Occipital lobe (tissue), 2 donors: Measurements from ENCODE around the gene KATNA1. TPM values are rescaled to one million over a fixed set of nuclear protein-coding genes. Genes with fewer than 3 reads are reported as not detected.

Experiments
- DNase-seq: peaks from one replicate; lab custom pipeline; 2025; lab: John Stamatoyannopoulos, UW
- total RNA-seq: library from RNA; depleted of rRNA; stranded (reverse); fragments of >200 nt; gene quantifications from one replicate; pipeline ENCODE4 v1.2.3, GENCODE V29; 2014

Gene KATNA1
- total RNA-seq, 1 donor from 2014 or later = 28.5 TPM

GRCh38 chr6:149608381-149608982 lies 40.0 kb downstream of the KATNA1 start:
- no peak for DNase-seq

GRCh38 chr6:149600508-149600907 lies 48.0 kb downstream of the KATNA1 start:
- DNase-seq = no peak

- no peak for DNase-seq
These were observed 55.1 kb downstream of the KATNA1 start for GRCh38 chr6:149593408-149593807.

GRCh38 chr6:149592983-149593382 lies 55.5 kb downstream of the KATNA1 start:
- DNase-seq = no peak

GRCh38 chr6:149586149-149586548 lies 62.4 kb downstream of the KATNA1 start:
- DNase-seq = no peak

DNA sequence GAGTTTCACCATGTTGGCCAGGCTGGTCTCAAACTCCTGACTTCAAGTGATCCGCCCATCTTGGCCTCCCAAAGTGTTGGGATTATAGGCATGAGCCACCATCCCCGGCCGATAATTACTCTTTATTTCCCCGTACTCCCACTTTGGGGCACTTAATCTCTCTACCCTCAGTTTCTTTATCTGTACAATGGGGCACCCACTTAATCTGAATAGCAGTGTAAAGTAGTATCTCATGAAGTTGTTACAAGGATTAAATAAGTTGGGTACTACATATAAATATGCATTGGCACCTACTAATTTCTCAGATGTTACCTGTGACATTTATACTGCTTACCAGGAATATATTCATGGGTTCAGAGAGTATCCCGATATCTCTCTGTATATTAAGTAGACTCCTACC lies 67.2 kb downstream of the KATNA1 start:
- no peak for DNase-seq

DNA sequence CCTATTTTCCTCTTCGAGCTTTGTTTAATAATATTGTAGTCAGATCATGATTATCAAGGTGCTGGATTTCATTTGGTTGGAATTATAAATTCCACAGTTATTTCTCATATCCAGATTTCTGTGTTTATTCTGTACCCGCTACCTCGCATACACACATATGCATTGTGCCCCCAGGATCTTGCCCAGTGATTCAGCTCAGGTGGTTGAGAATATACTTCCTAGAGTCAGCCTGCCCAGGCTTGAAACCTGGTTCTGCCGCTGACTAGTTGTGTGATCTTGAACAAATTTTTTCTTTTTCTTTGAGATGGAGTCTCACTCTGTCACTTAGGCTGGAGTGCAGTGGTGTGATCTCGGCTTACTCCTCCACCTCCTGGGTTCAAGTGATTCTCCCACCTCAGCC lies 67.6 kb downstream of the KATNA1 start:
- DNase-seq = no peak

DNA sequence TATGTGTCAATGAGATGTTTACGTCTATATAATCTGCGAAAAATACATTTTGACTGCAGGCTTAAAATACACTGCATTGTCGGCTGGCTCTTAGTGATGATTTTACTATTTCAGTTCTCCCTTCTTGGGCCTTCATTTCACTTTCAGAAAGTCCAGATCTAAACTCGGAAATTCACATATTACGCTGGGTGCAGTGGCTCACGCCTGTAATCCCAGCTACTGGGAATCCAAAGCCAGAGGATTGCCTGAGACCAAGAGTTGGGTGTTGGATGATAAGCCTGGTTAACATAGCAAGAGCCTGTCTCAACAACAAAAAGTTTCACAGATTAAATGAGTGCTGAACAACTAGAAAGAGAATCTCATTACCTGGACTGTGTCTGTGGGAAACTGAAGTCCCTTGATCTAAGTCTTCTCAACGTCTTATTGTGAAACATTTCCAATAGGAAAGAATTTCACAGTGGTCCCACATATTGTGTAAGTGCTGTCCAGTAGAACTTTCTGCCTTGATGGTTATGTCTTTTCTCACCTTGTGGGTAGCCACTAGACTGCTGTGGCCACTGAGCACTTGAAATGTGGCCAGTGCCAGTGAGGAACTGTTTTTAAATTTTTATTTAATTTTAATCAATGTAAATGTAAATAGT lies 80.4 kb downstream of the KATNA1 start:
- no peak for DNase-seq

DNA sequence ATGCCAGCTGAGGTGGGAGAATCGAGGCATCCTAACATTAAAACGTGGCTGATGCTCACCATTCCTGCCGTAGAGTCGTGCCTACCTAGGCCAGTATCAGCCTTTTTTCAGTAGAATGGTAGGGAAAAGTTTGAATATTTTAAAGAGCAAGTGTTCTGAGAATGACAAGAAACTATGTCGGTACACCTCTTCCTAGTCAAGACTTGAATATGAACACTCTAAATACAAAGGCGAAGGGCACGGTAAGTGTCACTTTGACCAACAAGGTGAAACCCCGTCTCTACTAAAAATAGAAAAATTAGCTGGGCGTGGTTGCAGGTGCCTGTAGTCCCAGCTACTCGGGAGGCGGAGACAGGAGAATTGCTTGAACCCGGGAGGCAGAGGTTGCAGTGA lies 81.3 kb downstream of the KATNA1 start:
- DNase-seq = no peak

GRCh38 chr6:149566410-149567193 lies 81.9 kb downstream of the KATNA1 start:
- DNase-seq = peak; percentile 66

DNA sequence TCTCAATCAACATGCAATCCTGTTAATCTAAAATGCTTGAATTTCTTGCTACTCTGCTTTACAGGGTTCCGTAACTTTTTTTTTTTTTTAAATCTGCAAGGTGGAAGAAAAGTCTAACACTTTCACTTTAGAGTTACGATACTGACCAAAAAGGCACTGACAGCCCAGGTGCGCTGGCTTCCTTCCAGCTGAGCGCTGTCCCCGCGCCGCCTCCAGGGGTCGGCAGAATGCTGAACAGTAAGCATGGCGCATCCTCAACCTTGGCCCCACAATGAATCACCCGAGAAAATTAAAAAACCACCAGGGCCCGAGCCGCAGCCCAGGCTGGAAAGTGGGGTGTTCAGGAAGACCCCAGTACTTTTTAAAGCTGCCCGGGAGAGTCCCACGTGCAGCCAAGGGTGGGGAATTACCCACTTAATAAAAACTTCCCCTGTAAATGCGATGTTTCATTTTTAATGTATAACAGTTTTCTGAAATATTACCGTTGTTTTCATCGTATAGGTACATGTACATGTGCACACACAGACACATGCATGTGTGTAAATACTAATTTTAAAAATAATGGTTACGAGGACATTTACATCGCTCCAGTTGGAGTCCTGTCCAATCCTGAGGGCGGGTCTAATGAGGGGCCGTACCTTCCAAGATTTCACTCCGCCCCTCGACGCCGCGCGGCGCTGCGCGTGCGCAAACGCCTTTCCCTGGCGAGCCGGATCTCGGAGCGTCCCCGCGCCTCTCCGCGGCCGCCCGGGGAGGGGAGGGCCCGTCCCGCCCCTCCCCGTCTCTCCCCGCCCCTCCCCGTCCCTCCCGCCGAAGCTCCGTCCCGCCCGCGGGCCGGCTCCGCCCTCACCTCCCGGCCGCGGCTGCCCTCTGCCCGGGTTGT lies 82.7 kb downstream of the KATNA1 start, which contains the start of gene GINM1:
Gene GINM1 (plus strand): TSS at position 849 of the 883 bp plus-strand sequence. CDS start 40 bp downstream, outside the sequence.
- peak; percentile 95 for DNase-seq

DNA sequence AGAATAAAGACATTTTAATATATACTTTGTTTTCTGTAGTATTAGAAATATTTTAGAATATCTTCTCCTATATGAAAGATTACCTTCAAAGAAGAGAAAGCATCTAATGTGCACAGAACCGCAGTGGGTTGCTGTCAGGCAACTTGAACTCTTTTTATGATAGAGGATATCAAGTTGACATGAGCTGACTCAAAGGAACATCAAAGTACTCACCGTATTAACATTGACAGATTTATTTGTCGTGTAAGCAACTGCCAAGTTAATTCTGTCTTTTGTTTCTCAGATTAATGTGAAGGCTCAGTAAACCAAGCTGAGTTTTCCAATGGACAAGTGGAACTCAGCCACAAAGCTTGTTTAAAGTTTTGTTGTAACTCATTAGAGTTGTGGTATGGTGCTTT lies 84.6 kb downstream of the KATNA1 start:
- DNase-seq = no peak

DNA sequence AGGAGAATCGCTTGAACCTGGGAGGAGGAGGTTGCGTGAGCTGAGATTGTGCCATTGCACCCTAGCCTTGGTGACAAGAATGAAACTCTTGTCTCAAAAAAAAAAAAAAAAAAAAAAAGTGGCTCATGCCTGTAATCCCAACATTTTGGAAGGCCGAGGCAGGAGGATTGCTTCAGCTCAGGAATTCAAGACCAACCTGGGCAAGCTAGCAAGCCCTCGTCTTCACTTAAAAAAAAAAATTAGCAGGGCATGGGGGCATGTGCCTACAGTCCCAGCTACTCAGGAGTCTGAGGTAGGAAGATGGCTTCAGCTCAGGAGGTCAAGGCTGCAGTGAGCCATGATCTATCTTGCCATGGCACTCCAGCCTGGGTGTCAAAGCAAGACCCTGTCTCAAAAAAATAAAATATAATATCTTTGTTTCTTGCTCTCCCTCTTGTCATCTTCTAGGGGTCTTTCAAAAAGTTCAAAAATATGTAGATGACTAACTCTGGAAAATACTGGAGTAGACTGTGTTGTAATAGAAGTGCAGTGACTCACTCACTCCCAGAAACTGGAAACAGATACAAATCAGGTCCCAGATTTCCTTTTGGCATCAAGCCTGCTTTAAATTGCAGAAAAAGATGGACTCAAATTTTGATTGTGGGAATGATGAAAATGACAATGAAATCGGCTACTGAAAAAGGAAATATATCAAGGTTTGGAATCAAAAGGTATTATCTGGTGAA lies 85.1 kb downstream of the KATNA1 start:
- DNase-seq = no peak

- DNase-seq = no peak
These were observed 87.8 kb downstream of the KATNA1 start for GRCh38 chr6:149560736-149561135.

GRCh38 chr6:149559389-149559788 lies 89.1 kb downstream of the KATNA1 start:
- DNase-seq = no peak

DNA sequence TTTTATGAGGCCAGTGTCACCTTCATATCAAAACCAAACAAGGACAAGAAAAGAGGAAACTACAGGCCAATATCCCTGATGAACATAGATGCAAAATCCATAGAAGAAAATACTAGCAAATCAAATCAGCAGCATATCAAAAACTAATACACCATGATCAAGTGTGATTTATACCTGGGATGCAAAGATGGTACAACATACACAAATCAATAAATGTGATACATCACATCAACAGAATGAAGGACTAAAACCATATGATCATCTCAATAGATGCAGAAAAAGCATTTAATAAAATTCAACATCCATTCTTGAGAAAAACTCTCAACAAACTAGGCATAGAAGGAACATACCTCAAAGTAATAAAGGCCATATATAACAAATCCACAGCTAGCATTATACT lies 90.5 kb downstream of the KATNA1 start:
- no peak for DNase-seq

DNA sequence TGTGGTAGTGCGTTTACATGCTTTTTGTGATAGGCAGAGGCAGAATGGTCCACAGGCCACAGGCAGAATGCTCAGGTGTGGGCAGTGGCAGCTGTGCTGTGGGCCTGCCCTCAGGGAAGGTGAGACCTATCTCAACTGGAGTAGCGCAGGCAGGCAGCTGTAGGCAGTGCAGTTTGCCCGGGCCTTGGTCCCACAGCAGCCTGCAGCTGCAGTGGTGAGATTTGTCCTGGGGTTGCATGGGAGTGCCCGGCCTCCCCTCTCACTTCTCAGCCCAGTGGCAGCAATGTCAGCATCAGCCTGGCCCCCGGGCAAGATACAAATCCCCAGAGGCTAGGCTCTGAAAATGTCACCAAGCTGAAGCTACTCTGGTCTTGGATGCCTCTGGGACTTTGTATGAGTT lies 96.6 kb downstream of the KATNA1 start:
- no peak for DNase-seq

DNA sequence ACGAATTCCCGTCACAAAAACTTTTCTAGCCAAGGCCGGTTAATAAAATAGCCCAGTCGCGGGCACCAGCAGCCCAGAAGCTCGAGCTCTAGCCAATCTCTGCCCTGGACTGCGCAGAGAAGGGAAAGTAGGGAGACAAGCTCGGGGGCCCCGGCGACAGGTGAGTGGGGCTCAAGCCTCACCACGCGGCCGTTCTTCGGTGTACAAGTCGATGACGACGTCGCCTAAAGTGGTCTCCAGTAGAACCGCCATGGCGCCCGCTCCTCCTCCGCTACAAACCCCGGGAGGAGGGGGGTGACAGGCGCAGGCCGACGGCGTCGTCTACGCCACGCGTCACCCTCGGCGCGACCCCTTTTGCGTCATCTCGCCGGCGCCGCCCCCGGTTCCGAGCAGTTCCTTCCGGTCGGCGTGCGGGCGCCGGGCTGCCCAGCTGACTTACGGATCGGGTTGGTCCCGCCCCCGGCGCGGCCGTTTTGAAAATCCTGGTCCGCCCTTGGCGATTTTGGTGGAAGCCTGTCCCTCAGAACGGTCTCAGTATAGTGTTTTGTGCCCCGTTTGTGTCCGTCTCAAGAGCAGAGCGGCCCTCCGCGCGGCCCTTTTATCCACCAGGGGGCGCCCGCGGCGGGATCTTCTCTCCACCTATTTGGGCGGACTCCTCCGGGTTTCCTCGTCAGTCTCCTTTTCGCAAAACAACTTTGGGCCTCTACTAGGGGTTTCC lies 102.6 kb downstream of the KATNA1 start, which contains the start of gene PPIL4:
Gene PPIL4 (minus strand): TSS at position 290 of the 718 bp plus-strand sequence. CDS start 38 bp downstream, at position 252.
- DNase-seq = peak; percentile 91

DNA sequence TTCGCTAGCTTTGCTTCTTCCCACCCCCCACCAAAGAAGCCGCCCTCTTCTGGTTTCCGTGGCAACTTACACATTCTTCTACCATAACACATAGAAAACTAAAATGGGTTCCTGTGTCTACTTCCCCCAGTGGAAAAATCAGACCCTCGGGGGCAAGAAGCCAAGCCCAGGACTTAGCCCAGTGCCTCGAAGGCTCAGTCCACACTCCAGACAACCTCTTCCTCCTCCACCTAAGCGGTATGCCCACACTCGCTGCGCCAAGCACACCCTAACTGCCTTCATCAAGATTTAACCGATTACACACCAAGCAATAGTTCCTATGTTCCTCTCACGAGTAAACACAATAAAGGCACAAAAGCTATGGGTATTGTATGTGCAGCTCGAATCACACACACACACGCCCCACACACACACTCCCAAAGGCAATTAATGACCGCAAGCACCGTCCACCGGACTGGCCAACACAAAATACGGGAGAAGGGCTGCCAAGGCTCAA lies 103.2 kb downstream of the KATNA1 start:
- DNase-seq = peak; percentile 39
